C1 segment of cervical spinal cord (tissue), 14 donors: ENCODE results near the gene KATNAL1.

Experiments
- DNase-seq, 14 donors: peaks; one replicate each; lab custom pipeline; 2025; lab: John Stamatoyannopoulos, UW

Gene KATNAL1

GRCh38 chr13:30307194-30307970, at the start of gene KATNAL1:
Gene KATNAL1, minus strand, starts transcription at chr13:30307551. Its CDS starts 23,774 bp downstream, at chr13:30283777.
- DNase-seq: peak in 13 of 14 donors; percentile 78 to 96 (median 91)

GRCh38 chr13:30355839-30356238, 48.5 kb upstream of the KATNAL1 start:
- DNase-seq: no peak

GRCh38 chr13:30355384-30355699, 48.0 kb upstream of the KATNAL1 start:
- no peak for DNase-seq

GRCh38 chr13:30354493-30355383, 47.4 kb upstream of the KATNAL1 start:
- DNase-seq: no peak

- DNase-seq: no peak
Observed at GRCh38 chr13:30353471-30354215, 46.3 kb upstream of the KATNAL1 start.

- no peak for DNase-seq
Observed at GRCh38 chr13:30353060-30353459, 45.7 kb upstream of the KATNAL1 start.

- DNase-seq: no peak
Observed at GRCh38 chr13:30352121-30352520, 44.8 kb upstream of the KATNAL1 start.

GRCh38 chr13:30346789-30347167, 39.4 kb upstream of the KATNAL1 start:
- no peak for DNase-seq

- DNase-seq: no peak
Observed at GRCh38 chr13:30346153-30346788, 38.9 kb upstream of the KATNAL1 start.

- no peak for DNase-seq
Observed at GRCh38 chr13:30345426-30346100, 38.2 kb upstream of the KATNAL1 start.

- DNase-seq: peak in 10 of 14 donors; percentile 10 to 63 (median 22)
Observed at GRCh38 chr13:30341815-30342570, 34.6 kb upstream of the KATNAL1 start.

GRCh38 chr13:30340331-30341250, 33.2 kb upstream of the KATNAL1 start:
- peak in 5 of 14 donors; percentile 7 to 69 (median 15) for DNase-seq

GRCh38 chr13:30339738-30340330, 32.5 kb upstream of the KATNAL1 start:
- DNase-seq: no peak

- DNase-seq: no peak
Observed at GRCh38 chr13:30338952-30339351, 31.6 kb upstream of the KATNAL1 start.

GRCh38 chr13:30338331-30338851, 31.0 kb upstream of the KATNAL1 start:
- DNase-seq: no peak

GRCh38 chr13:30337061-30337610, 29.8 kb upstream of the KATNAL1 start:
- DNase-seq: no peak

GRCh38 chr13:30334663-30335386, 27.5 kb upstream of the KATNAL1 start:
- DNase-seq: peak in 4 of 14 donors; percentile 23 to 39 (median 28)
